Umbilical cord (tissue), 2 donors: ENCODE results near the gene LEMD2. TPM values are rescaled to one million over a fixed set of nuclear protein-coding genes. Genes with fewer than 3 reads are reported as not detected.

Experiments used
- DNase-seq: peaks from one replicate; pipeline ENCODE4 v3.0.0-alpha.2; 2015; ENCODE audit warnings: low spot score
- total RNA-seq: library from RNA; depleted of rRNA; stranded (reverse); fragments of >200 nt; gene quantifications from one replicate; pipeline ENCODE4 v1.2.3, GENCODE V29; 2014; ENCODE audit warnings: low replicate concordance; ENCODE audit not compliant: insufficient read depth

Gene LEMD2
- total RNA-seq, 1 donor from 2014 or later = 29.4 TPM

DNA sequence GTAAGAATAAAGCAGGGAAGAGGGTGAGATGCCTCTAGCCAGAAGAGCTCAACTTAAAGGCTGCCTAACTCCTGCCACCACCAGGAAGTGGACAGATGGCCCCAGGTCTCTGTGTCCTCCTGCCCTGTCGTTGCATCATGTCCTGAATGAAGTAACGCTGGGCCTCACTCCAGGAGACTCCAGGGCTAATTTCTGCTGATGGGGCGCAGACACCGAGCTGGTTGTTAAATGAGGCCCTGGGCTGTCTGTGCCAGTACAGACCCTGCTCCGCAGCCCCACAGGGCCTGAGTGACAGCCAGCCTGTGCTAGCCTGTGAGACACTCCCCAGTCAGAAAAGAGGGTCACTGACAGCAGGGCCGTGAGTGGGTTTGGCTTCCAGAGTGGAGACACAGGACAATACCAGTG, 48.7 kb downstream of the LEMD2 start:
- DNase-seq = no peak

DNA sequence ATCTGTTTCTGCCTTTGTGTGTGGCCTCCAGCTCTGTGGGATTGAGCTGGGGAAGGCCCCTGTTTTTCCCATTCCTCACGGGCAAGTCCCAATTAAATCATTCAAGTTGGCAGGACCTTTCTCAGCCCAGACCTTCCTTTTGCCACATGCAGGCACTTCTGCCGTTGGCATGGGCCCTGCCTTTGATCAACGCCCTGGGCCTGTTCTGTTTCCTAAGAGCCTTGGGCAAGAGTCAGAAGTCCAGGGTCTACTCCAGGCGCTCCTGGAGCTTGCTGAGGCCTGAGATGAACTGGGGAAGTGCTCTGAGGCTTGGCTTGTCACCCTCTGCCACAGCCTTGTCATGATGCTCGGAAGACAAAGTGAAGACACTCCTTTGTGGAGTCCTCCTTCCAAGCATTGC, 49.4 kb downstream of the LEMD2 start:
- no peak for DNase-seq

DNA sequence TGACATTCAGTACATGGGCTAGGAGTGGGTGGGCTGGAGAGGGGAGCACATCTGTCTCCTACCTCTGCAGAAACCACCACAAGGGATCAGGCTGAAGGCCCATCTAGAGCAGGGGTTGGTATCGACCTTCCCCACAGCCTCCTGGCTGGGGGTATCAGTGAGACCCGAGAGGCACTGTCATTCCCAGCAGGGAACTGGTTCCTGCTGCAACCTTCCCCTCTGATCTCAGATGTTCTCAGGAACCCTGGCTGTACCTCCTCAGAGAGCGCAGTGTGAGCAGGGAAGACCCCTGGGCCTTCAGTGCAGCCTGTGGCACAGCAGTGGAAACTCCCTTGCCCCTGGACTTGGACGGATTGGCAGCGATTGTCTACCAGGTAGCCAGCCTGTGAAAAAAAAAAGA, 50.1 kb downstream of the LEMD2 start:
- DNase-seq = no peak

DNA sequence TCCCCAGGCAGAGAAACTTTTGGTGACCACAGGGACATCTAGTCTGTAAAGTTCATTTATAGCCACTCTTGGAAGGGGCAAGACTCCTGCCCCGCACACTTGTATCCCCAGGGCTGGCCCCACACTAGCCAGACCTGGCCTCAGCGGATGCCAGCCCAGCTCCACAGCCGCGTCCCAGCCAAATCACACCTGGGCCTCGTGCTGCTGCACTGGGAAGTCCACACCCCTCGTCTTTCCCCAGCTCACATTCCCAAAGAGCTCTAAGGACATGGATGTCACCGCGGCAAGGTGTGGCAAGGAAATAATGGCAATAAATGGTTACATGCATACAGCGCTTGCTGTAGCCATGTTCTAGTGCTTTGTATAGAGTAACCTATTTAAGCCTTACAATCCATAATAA, 50.8 kb downstream of the LEMD2 start:
- DNase-seq = no peak

DNA sequence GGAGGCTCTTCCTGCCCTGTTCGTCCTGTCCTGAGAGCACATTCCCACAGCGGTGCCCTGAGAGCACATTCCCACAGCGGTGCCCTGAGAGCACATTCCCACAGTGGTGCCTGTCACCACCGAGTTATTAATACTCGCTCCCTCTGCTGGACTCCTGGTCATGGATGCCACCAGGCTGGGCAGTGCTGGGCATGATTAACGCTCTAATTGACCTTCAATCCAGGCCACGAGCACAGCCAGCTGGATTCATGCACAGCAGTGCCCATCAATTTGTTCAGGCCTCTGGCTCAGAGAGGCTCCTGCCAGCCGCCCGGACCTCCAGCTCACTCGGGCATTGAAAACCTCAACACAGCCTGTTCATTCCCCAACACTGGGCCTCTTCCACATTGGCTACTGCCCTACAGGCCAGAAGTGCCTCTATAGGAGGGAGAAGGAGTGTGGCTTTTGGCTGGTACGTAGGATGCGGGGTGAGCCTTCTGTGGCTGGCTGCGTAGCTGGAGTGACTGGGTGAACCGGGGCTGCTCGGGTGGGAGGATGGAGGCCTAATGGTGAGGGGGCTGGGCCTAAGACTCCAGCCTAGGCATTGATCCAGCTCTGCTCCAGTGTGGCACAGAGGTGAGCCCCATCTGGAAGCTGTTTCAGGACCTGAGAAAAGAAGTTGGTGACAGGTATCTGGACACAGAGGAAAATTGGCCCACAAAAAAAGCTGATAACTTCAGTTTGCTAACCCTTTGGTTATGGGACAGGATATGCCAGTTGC, 51.5 kb downstream of the LEMD2 start:
- DNase-seq = no peak

DNA sequence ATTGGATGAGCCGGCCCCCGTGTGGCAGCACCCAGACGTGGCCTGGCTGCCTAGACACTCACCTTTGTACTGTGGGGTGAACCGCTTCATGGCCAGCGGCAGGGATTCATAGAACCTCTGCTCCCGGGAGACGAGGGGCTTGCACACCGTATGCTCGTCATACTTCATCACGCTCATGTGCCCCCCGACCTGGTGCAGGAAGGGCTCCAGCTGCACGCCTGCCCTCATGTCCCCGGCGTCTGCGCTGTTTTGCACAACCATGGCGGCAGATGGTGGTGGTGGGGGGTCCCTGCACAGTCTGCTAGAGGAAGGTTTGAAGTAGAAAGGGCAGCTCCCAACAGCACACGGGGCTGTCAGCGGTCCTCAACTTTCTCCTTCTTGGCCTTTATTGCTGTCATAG, 53.7 kb downstream of the LEMD2 start:
- DNase-seq = no peak

DNA sequence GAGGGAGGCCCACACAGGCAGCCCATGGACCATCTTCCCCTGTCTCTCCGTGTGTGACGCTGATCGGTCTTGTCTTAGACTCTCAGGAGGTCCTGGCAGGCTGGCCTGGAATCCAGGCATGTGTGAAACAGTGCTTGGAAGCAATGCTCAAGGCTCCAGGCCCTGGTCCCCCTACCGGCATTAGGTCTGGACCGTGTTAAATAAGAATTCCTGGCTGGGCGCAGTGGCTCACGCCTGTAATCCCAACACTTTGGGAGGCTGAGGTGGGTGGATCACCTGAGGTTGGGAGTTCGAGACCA, 55.3 kb downstream of the LEMD2 start:
- no peak for DNase-seq

DNA sequence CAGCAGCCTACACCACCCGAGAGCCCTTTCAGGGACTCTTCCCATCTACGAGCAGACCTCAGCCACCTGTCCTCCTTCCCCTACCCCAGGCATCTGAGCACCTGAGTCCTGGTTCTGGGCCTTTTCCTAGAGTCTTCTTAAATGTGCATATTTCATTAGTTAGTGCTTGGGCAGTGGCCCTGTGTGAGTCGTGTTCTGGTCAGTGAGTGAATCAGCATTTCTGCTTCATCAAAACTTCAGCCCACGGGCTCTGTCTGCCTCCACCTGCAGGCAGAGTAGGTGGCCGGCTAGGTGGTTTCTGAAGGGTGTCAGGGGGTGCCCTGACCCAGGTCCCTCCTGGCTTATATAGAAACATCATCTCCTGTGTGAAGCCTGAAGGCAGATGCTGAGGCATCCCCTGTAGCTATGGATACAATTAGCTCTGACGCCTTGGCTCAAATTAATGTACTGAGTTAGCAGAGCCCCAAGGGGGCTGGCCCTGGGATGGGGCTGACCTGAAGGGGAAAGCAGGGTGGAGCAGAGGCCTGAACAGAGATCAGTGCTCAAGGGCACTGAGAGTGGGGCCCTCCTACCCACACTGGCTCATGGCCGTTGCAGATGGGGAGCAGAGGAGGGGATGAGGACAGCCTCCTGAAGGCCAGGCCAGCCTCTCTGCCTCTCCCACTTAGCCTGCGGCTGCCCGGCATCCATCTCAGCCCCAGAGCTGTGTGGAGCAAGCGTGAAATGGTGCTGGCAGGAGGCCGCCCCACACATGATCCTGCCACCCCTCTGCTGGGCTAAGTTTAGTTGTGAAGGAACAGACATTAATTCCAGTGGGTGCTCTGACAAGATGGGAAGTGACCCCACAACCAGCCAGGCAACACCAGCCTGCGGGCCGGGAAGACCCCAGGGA, 55.9 kb downstream of the LEMD2 start:
- no peak for DNase-seq

DNA sequence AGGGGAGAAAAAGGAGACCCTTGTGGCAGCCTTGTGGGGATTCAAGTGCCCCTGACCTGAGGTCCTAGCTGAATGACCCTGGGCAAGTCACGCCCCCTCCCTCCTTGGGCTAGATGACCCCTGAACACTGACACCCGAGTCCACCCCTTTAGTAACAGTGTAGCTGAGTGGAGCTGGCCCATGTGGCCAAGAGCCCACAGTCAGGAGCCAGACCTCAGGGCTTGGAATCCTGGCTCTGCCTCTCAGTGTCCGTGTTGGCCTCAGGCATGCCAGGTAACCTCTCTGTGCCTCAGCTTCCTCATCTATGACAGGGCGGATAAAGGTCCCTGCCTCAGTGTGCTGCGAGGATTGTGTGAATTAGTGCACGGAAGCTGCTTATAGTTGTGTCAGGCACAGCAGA, 56.5 kb downstream of the LEMD2 start:
- no peak for DNase-seq

DNA sequence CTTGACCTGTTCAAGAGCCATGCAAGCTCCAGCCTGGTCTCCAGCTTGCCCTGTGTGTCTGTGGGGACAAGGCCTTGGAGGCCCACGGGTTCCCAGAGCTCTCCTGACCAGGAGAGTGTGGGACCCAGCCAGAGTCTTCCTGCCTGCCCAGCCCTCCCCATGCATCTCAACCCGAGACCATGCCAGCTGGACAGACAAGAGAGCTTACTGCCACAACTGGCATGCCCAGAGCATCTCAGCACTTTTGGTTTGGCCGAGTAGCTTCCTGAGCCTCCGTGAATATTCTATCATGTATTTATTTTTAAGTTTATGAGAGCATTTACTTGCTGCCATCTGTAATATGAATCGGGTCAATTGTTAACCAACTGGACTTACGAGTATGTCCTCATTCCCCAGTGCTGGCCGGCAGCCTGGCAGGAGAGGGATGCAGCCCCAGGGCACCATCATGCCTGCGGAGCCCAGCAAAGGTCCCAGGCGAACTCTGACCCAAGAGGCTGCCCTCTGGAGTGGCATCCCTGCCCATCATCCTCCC, 57.1 kb downstream of the LEMD2 start:
- DNase-seq = no peak

DNA sequence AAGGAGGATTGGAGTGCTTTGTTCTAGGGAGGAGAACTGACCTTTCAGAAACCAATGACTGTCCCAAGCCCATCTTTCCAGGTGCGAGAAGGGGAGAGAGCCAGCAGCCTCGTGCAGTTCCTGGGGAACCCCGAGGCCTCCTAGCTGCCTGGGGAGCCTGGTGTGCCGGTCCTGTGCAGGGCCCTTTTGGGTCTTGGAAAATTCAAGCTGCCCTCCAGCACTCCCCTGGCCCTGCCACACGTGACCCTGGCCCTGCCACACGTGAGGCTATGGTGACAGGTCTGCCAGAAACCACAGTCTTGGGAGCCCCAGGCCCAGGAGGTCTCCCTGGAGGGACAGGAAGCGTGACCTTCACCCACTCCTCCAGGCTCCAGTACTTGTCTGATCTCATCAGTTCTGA, 57.9 kb downstream of the LEMD2 start:
- DNase-seq = no peak

DNA sequence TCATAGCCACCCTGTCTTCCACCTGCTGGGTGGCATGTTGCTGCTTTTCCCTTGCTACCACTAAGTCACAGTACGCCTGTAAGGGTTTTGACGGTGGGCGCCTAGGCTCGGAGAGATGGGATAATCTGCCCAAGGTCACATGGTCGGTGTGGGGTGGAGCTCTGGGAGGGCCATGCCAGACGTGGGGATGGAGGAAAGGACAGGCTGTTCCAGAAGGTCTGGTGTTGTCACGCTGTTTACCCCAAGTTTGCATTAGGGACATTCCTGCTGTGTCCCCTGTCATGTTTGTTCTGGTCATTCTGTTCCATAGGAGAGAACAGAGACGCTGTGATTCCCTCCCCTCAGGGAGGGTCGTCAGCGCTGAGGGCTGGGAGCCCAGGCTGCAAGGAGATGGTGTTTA, 58.3 kb downstream of the LEMD2 start:
- no peak for DNase-seq

DNA sequence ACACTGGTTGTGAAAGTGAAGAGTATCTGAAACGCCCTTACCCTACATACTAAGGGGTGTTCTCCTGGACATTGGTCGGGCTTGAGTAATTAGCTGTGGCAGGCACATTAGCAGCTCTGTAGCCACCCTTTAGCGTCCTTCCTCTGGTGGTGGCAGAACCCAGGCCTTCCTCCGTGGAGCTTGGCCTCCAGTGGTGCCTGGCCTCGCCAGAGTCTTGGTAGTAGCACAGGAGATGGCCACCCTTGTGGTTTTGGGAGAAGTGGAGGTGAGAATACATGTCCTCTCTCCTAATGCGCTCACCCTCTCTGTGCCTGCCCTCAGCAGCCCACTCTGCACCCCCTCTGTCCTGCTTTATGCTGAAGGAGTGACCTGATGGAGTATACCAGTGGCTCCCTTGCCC, 59.9 kb downstream of the LEMD2 start:
- no peak for DNase-seq

DNA sequence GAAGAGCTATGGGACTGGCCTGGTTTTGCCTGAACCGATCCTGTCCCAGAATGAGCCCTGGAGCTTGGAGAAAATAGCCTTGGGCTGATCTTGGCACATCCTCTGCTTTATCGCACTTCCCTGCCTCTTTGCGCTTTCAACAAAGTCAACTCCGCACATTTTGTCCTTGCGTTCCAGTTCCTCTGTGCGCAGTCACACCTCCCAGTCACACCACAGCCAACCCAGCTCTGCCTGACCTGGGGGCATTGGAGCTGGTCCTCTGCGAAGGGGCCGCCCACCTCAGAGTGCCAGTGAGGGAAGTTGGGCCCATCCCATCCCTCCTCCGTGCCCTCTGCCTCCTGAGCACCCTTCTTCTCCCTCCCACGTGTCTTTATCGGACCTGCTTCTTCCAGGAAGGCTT, 60.5 kb downstream of the LEMD2 start:
- no peak for DNase-seq

DNA sequence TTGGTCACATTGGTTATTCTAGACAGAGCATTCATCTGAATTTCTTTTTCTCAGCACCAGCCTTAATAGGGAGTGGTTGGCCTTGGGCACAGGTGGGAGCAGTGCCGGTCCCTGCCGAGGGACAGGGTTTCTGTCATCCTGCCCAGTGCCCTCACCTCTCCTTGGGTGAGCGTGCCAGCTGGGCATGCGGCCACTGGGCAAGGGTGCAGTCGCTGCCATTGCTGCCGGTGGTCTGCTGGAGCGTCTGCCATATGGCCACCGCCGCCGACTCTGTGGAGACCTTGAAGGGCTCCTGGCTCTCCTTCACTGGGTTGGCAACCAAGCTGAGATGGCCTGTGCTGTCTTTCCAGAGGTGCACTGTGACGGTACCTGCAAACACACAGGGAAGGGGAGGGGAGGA, 61.0 kb downstream of the LEMD2 start:
- no peak for DNase-seq

DNA sequence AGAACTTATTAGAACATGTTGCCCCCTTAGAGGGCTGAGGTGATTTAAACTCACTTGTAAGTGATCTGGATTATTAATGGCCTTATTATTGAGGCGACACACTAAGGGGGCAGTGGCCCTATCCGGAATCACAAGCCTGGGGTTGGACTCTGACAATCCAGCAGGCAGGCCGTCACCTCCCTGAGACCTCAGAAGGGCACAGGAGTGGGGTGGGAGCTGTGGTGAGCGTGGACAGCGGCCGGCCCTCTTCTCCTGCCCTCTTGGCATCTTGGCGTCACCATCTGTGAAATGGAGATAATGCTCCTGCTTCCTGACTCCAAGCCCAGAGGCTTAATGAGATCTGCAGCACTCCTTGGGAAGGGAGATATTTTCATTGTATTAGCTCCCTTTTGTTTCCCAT, 61.8 kb downstream of the LEMD2 start:
- no peak for DNase-seq

DNA sequence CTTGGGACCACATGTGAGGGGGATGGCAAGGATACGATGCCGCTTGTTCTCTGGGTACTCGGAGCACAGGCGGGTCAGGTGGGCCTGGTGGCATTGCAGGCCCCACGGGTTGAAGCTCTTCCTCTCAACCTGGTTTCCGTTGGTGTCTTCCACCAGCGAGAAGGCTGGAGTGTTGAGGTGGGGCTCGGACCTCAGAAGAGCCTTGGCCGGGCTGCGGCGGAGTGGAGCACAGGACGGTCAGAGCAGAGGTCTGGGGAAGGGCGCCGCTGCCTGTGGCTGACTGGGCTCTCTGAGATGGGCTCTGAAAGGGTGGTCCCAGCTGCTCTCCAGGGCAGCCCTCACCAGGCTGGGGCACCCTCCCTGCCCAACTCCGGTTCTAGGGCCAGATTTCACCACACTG, 62.2 kb downstream of the LEMD2 start:
- DNase-seq = no peak

DNA sequence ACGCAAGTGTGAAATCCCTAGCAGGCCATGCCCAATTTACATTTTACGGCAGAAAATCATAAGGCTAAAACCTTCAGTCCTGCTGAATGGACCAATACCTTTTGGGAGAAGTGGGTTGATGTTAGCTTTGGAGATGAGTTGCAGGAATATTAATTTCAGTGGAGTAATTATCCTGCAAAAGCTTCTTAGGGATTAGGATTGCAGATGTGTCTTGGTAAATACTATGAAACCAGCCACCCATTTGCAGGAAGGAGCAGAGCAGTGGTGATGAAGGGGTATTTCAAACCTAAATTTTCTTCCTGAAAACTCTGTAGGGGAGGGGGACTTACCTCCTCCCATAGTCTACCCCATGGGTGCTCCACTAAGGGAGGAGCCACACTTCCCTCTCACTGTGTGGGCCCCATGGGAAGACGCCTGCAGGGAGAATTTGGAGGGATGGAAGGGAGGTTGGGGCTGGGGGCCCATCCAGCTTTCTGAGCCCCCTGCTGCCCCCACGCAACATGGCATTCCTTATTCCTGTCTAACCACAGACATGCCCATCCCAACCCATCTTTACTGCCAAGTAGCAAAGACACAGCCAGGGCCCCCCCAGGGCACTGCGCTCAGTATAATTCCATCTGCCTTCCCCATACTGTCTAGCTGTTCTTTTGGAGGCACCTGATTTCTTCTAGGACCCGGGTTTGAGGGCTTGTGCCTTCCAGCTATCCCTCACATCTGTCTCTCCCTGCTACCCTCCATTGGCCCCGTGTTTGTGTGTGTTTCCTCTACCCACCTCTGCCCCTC, 62.8 kb downstream of the LEMD2 start:
- DNase-seq = no peak

DNA sequence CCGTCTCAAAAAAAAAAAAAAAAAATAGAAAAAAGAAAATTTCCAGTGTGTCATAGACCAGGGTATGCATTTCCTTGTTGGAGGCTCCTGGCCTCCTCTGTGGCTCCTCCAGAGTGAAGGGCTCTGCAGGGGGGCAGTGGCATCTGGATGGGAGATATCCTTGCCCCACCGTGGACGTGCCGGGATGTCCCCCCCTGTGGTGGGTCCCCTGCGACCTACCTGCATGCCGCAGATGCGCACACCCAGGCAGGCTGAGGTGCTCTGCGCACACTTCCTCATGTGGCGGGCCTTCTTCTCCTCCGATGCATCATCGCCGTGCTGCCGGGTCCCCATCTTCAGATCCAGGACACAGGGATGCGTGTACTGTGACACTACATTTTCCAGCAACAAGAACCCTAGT, 63.7 kb downstream of the LEMD2 start:
- DNase-seq = no peak

DNA sequence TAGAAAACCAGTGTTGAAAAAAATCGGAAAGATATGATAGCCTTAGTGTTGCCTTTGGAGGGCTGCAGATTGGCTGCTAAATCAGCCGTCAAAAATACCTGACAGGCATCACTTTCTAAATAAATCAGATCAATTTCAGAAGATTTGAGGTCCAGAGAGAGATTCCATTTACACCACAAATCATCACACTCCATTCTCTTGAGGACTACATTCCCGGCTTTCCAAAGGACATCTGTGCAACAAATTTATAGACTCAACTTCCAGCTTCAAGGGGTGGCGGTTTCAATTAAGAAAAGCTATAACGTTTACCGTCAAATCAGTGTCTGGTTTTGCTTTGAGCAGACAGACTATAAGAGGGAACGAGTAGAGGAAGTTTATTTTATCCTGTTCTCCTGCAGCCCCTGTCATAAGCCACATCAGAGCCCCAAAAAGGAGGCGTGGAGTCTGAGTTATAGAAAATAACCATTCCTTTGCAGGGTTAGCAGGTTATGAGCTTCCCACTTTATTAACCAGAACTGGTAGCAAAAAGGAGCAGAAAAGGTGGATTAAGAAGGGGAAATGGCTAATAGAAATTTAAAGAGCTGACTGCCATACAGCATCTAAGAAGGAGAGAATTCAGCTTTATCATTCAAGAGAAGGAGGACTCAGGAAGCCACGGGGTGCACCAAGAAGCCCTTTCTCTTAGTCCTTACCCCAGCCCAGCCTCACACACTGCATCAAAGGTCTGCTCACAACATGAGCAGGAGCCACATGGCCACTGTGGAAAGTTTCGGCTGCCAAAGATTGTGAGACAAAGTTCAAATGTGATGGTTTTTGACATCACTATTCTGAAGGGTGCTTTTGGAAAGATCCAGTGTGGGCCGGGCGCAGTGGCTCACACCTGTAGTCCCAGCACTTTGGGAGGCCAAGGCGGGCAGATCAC, 64.6 kb downstream of the LEMD2 start:
- DNase-seq = no peak
